Loucy (cell line): ENCODE data around the gene DOC2B.

Experiments
- CTCF ChIP-seq: fragments of 200-600 bp; sonication (generic); conservative IDR thresholded peaks from 2 replicates; pipeline ENCODE4 v1.5.1; 2014; ENCODE audit warnings: mild to moderate bottlenecking, antibody characterized with exemption, low read length
- EZH2phosphoT487 ChIP-seq: fragments of 200-600 bp; IDR thresholded peaks from 2 replicates; pipeline ENCODE4 v1.6.1; 2018; ENCODE audit warnings: antibody characterized with exemption, mild to moderate bottlenecking, moderate library complexity, borderline replicate concordance

GRCh38 chr17:218432-219110 is 37.1 kb upstream of the DOC2B start:
- TF ChIP-seq CTCF = no peak
- no peak for TF ChIP-seq EZH2phosphoT487
